ENCODE data around the gene RACGAP1.
A peak's percentile ranks its signal among the peaks of the same experiment; 100 is the strongest.

The RACGAP1 gene, protein sequence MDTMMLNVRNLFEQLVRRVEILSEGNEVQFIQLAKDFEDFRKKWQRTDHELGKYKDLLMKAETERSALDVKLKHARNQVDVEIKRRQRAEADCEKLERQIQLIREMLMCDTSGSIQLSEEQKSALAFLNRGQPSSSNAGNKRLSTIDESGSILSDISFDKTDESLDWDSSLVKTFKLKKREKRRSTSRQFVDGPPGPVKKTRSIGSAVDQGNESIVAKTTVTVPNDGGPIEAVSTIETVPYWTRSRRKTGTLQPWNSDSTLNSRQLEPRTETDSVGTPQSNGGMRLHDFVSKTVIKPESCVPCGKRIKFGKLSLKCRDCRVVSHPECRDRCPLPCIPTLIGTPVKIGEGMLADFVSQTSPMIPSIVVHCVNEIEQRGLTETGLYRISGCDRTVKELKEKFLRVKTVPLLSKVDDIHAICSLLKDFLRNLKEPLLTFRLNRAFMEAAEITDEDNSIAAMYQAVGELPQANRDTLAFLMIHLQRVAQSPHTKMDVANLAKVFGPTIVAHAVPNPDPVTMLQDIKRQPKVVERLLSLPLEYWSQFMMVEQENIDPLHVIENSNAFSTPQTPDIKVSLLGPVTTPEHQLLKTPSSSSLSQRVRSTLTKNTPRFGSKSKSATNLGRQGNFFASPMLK

GRCh38 chr12:50025187-50026059, at the start of gene RACGAP1:
TSS of gene RACGAP1 (minus strand) at chr12:50025494. CDS start at chr12:50016715, 8,779 bp downstream.
- DNase-seq: peak; percentile 99

- no peak for DNase-seq
Observed at GRCh38 chr12:50073712-50074111, 48.4 kb upstream of the RACGAP1 start.

GRCh38 chr12:50073206-50073605, 47.9 kb upstream of the RACGAP1 start:
- no peak for DNase-seq

DNA sequence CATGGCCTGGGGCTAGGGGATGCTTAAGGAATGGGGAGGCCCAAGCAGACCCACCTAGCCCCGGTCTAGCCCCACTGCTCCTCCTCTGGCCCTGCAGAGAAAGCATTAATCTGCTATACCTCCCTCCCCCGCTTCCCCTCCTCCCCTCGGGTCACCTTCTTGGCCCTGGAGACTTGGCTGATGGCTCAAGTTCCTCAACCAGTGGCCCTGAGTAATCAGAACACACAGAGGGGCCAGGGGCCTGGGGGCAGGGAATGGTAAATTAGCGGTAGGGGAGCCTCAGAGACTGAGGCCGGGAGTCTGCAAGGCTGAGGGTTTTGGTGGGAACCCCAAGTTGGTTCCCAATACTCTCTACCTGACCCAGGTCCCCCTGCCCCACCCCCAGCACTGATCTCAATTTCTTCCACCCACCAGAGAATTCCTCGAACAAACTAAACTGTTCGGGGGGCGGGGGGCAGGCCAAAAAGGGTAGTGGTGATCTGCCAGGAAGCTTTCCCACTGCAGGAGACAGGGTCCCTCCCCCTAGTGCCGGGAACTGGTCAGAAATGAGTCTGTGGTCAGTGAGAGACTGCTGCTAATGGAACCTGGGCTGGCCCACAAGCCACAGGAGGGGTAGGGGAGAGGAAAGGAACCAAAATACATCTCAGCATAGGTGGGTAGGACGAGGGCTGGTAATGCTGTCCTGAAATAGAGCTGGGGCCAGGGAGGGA, 47.1 kb upstream of the RACGAP1 start:
- no peak for DNase-seq

DNA sequence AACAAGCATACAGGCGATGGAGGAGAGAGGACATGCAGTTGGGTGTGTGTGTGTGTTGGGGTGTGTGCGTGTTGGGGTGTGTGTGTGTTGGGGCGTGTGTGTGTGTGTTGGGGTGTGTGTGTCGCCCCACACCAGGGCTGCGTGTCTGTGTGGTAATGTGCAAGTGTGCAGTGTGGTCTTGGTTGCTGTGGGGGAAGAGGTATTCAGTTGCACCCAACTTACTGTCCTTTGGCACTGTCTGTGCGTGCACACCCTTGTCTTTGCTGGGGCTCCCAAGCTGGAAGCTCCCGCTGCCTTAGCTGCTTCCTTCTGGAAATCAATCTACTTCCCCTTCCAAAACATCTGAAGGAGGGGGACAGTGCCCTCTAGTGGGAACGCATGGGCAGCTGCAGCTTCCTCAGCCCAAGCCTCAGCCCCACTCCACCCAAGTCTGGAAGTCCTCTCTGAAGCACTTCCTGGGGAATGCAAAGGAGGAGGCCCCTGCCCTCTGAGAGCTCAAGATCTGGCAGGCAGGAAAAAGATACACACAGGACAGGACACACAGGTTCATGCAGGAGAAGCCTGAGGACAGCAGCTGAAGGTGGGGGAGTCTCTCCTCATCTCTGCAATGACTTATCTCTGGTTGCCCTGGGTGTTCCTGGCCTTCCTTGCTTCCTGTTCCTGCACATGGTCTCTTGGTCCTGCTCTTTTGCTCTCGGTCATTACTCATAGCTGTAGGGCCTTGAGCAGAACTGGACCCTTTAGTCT, 45.2 kb upstream of the RACGAP1 start:
- peak; percentile 54 for DNase-seq

DNA sequence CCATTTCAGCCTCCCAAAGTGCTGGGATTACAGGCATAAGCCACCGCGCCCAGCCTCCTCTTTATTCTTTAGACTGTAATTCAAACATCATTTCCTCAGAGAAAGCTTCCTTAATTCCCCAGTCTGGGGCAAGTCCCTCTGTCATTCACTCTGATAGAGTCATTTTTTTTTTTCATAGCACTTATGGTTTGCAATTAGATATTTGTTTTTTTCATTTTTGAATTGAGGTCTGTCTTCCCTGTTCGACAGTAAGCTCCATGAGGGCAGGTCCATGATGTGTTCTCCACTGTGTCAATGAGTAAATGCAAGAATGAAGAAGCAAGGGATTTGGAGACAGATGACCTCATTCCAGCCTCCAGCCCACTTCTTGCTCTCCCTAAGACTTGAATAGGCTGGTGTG, 44.2 kb upstream of the RACGAP1 start:
- DNase-seq: no peak

DNA sequence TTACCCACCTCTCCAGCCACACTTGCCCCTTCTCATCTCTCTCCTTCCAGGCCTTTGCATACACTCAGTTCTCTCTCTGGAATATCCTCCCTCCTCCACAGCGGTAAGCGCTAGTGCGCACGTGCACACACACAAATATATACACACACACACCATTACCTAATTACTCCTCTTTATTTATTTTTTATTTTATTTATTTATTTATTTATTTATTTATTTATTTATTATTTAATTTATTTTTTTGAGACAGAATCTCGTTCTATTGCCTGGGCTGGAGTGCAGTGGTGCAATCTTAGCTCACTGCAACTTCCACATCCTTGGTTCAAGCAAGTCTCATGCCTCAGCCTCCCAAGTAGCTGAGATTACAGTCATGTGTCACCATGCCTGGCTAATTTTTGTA, 43.8 kb upstream of the RACGAP1 start:
- DNase-seq: no peak

- no peak for DNase-seq
Observed at GRCh38 chr12:50066402-50066801, 41.1 kb upstream of the RACGAP1 start.

GRCh38 chr12:50065726-50066310, 40.5 kb upstream of the RACGAP1 start:
- no peak for DNase-seq

DNA sequence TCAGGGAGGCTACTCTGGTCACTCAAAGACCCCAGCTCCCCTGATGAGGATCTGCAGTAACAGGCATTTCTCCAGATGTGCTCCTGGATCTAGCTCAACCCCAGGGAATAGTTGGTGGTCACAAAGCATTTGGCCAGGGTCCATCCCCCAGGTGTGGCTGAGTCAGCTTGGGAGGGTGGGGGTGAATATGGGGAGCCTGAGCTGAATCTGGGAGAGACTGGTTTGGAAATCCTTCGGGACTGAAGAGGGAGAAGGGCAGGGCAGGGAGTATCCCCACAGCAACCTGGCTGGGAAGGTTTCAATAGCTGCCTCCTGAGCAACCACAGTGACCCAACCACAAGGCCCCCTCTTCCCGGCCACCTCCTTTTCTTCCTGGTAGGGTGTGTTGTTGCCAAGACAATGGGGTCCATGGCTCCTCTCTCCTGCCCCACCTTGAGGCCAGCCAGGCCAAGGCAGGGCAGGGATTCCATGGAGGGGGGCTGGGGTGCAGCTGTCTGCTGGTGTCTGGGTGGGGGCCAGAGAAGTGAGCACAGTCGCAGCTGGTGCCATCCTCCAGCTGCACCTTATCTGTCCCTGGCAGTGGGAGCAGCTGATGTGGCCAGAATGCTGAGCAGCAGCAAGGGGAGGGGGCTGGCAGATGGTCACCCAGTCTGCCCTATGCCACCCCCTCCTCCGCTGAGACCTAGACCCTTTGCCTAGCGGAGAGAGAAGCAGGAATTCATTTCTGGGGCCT, 37.6 kb upstream of the RACGAP1 start:
- no peak for DNase-seq

GRCh38 chr12:50061946-50062686, 36.8 kb upstream of the RACGAP1 start:
- DNase-seq: no peak

DNA sequence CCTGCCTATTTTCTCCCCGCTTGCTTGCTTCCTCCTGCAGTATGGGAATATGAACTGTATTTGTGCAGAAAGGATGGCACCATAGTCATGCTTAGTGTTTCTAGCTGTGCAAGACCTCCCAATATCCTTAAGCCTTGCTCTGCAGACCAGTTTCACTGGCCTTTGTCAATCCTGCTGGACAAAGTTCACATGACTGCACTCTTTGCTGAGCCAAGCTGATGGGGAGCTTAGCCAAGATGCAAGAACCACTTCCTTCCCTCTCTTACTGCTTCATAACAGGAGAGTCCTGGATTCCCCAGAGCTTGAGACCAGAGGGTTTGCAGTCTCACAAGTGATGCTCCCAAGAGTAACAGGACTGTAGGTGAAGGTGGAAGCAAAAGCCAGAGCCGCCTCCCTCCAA, 35.9 kb upstream of the RACGAP1 start:
- DNase-seq: no peak

- no peak for DNase-seq
Observed at GRCh38 chr12:50060120-50060468, 34.8 kb upstream of the RACGAP1 start.

DNA sequence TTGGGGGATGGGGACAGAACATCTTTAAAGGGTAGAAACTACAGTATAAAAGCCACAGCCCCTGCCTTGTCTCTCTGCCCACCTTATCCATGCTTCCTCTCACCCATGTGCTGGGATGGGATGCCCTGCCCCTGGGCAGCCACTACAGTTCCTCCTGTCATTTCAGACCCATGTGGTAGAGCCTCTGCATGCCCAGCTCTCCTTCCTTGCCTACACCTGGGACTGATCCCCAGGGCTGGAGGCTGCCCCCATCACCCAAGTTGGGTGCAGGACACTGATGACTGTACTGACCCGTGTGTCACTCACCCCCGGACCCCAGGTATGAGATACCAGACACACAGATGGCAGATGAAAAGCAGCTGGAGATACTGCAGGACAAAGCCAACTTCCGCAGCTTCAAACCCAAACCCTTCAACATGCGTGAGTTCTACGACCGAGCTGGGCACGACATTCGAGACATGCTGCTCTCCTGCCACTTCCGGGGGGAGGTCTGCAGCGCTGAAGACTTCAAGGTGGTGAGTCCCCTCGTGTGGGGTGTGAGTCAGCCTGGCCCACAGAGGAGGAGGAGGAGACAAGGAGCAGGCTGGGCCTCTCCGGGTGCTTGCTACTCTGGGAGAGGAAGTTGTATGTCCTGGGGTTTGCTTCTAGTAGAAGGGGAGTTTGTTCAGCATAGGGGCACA, 34.3 kb upstream of the RACGAP1 start:
- DNase-seq: no peak

DNA sequence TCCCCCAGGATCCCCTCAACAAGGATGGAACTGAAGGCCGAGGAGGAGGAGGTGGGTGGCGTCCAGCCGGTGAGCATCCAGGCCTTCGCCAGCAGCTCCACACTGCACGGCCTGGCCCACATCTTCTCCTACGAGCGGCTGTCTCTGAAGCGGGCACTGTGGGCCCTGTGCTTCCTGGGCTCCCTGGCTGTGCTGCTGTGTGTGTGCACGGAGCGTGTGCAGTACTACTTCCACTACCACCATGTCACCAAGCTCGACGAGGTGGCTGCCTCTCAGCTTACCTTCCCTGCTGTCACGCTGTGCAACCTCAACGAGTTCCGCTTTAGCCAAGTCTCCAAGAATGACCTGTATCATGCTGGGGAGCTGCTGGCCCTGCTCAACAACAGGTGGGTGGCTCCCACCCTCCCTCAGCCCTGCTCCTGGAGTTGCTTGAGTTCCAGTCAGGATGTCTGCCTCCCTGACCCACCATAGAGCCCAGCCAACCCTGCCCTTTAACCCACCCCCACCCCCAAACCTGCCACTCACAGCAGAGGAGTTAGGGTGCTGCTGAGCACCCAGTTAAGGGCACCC, 33.5 kb upstream of the RACGAP1 start:
- DNase-seq: peak; percentile 60

DNA sequence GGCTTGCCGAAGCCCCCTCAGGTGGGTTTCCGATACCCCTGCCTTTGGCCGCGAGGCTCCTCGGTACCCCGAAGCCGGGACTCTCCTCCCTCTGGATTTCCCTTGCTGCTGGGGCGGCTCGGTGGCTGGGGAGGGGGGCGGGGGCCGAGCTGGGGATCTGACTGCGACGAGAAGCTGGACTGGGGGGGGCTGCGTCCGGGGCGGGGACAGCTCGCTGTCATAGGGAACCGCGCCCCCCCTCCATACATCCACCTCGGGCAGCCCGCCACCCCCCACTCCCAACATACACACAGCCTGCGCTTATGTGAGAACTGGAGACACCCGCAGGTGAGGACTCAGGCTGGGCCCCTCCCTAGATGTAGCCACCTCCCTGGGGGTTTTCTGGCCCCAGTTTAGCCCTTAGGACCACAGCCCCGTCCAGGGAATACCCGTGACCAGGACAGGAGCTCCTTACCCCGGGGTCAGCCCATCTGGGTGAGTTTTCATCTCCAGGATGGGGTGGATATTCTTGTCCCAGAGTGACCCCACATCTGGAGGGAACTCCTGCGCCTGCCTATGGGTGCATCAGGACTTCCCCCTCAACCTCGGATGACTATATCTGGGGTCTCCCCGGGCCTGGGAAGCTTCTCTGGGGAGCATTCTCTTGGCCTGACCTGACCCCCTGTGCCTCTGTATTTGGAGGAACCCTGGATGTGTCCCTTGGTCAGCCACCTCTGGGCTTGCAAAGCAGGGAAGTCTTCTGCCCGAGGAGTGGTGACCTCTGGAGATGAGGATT, 32.8 kb upstream of the RACGAP1 start:
- DNase-seq: no peak

DNA sequence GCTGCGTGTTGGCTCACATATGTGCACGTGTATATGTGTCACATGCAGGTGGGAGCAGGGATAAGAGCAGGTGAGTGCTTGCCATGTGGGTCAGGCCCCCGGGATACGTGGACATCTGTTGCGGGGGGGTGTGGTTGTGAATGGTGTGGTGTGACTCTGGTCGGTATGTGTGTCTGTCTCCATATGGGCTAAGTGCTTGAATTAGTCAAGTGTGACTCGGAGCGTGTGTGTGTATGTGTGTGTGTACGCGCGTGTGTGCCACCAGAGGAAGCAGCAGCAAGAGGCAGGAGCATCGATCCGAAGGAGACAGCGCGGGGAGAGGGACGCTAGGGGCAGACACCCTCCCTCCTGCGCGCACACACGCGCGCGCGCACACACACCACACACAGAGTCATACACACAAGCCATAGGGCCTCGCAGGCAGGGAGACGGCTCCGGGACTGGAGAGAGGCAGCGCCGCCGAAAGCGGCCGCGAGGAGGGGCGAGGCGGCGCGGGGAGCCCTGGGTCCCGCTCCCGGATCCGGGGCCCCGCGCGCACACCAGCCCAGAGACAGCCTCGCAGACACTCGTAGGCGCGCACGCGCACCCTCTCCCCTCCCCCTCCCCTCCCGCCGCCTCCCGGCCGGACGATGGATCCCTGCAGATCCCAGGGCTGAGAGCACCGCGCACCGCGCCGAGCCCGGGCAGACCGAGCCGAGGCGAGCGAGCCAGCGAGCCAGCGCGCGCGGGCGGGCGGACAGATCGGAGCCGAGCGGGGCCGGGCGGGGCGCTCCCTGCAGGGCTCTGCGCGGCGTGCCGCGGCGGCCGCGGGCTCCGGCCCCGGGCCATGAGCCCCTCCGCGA, 31.9 kb upstream of the RACGAP1 start, which contains the start of gene ASIC1:
Gene ASIC1, plus strand, starts transcription at position 597 of the 842 bp plus-strand sequence. CDS start 1,171 bp downstream, outside the sequence.
- no peak for DNase-seq

DNA sequence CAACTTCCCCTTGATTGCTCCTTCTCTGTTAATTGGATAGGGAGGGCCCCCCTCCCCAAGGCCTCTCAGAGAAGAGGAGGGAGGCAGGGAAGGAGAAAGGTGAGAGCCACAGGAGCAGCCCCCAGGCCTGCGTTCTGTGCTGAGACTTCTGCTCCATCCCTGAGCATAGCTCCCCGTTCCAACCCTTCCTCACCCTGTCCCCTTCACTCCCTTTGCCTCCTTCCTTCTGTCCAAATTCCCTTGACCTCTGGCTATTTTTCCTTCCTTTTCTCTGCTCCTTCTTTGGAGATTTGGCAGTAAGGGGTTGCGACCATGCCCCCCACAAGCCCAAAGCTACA, 31.3 kb upstream of the RACGAP1 start:
- DNase-seq: no peak

Measured in DMS79 (cell line).